ENCODE results near the gene HAUS3. TPM values are rescaled to one million over a fixed set of nuclear protein-coding genes. Genes with fewer than 3 reads are reported as not detected.

Gene HAUS3
- total RNA-seq, 1 donor from 2014 or later = 9.2 TPM

DNA sequence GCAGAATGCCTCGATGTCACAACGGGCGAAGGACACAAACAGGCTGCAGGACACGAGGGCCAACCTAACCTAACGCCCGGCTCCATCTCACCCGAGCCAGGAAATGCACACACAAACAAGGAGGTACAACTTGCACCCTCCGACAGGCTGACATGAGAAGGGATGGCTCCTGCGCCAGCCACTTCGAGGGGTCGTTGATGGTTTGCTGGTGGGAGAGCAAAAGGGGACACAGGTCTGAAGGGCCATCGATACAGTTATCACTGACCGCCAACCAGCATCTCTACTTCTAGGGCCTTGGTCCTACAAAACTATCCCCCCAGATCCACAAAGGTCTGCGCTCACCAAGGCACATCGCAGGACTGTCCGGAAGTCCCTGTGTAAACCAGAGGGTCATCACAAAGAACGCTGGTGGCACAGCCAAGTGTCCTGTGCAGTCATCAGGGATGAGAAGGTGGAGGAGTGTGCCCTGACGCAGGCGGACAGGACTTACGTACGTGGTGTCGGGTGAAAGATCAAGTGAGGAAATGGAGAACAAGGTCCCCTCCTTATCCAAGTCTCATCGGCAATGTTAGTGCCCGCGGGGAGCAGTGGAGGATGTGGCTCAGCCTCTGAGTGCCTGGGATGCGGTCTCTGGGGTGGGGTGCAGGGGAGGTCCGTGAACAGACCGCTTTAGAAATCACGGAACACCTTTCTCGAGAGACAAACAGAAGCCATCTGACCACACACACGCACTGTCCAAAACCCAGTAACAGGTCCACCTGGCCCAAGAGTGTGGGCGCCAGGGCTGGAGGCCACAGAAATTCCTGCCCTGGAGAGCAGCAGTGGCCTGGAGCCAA lies 13.0 kb upstream of the HAUS3 start:
- no peaks in the 10 kb centered on the region for H3K27me3 ChIP-seq (ENCODE audit: control insufficient read depth, insufficient read depth, low read length)
- no peak for DNase-seq (ENCODE audit: low read depth)
- TF ChIP-seq CTCF (IDR thresholded peaks at IDR 0.05; ENCODE audit: insufficient read depth, low read length, severe bottlenecking) = no peak
- peaks cover 32% of the 10 kb centered on the region for H3K36me3 ChIP-seq (ENCODE audit: control insufficient read depth, insufficient read depth, low read length)
- no peak for FAIRE-seq
- H3K4me3 ChIP-seq (ENCODE audit: low read depth, low read length) = no peak overlapping the region

DNA sequence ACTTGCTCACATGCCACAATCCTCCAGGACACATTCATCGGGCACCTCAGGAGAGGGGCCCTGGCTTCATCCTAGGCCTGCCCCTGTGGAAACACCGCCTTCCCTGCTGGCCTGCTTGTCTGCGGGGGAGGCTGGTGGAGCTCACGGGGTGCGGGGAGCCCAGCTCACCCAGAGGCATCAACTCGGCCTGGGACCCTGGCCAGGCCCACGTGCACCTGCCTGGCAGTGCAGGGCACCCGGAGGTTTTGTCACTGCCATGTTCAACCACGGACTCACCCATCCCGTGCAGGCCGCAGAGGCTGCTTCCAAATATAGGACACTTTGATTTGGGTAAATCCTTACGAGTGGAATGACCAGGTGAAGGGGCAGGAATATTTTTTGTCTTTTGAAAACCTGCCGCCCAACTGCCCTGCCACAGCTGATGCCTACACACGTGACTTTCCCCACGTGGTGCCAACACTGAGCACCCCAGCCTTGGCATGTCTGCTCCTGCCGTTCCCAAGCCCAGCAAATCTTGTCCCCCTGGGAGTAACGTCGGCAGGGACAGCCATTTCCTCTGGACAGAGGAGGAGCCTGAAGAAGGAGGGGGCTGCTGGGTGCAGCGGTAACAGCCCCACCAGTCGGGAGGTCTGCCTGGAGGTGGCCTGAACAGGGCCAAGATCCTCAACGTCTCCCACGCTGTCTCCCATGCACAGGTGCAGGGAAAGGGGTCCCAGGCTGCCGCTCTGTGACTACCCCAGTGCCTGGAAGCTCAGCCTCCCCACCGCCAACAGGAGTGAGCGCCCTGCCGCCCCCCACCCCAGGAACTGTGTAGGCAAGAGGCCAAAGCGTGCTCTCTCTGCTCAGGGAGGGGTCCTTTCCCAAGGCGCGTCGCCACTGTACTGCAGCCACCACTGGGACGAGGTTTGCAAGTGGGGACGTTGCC lies 11.5 kb upstream of the HAUS3 start:
- no peak for FAIRE-seq
- H3K36me3 ChIP-seq (ENCODE audit: control insufficient read depth, insufficient read depth, low read length) = peaks cover 29% of the 10 kb centered on the region
- TF ChIP-seq CTCF (IDR thresholded peaks at IDR 0.05; ENCODE audit: insufficient read depth, low read length, severe bottlenecking) = no peak
- H3K27me3 ChIP-seq (ENCODE audit: control insufficient read depth, insufficient read depth, low read length) = no peaks in the 10 kb centered on the region
- DNase-seq (ENCODE audit: low read depth) = no peak
- no peak overlapping the region for H3K4me3 ChIP-seq (ENCODE audit: low read depth, low read length)

DNA sequence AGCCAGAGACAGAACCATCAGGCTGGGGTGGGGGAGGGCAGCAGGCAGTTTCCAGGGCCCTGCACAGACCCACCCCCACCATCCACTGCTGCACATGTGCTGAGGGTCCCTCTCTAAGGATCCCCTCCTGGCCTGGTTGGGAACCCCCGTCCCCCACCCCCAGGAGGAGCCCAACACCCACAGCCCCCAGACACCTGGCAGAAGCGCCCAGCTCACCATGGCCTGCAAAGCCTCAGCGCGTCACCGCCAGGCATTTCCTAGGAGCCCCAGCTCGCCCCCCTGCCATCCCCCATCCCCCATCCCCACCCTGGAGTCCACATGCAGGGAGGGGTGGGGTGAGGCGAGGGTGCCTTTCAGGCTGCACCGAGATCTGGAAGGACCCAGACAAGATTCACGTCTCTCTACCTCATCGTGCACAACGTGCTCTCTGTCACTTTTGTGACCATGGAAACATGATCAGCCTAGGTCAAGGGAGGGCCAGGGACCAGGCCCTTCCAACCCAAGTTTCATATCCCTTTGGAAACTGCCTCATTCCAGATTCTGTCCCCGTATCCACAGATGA lies 10.7 kb upstream of the HAUS3 start:
- DNase-seq (ENCODE audit: low read depth) (no peak), FAIRE-seq (no peak)
- Histone ChIP-seq H3K4me3 (ENCODE audit: low read depth, low read length) (no peak overlapping the region), H3K36me3 (ENCODE audit: control insufficient read depth, insufficient read depth, low read length) (peaks cover 22% of the 10 kb centered on the region), H3K27me3 (ENCODE audit: control insufficient read depth, insufficient read depth, low read length) (no peaks in the 10 kb centered on the region)
- no peak for TF ChIP-seq CTCF (IDR thresholded peaks at IDR 0.05; ENCODE audit: insufficient read depth, low read length, severe bottlenecking)

- H3K36me3 ChIP-seq (ENCODE audit: control insufficient read depth, insufficient read depth, low read length) = peaks cover 22% of the 10 kb centered on the region
- no peak overlapping the region for H3K4me3 ChIP-seq (ENCODE audit: low read depth, low read length)
- H3K27me3 ChIP-seq (ENCODE audit: control insufficient read depth, insufficient read depth, low read length) = no peaks in the 10 kb centered on the region
- no peak for DNase-seq (ENCODE audit: low read depth)
- FAIRE-seq = no peak
- no peak for TF ChIP-seq CTCF (IDR thresholded peaks at IDR 0.05; ENCODE audit: insufficient read depth, low read length, severe bottlenecking)
Measured at GRCh38 chr4:2251795-2252529, 10.0 kb upstream of the HAUS3 start.

DNA sequence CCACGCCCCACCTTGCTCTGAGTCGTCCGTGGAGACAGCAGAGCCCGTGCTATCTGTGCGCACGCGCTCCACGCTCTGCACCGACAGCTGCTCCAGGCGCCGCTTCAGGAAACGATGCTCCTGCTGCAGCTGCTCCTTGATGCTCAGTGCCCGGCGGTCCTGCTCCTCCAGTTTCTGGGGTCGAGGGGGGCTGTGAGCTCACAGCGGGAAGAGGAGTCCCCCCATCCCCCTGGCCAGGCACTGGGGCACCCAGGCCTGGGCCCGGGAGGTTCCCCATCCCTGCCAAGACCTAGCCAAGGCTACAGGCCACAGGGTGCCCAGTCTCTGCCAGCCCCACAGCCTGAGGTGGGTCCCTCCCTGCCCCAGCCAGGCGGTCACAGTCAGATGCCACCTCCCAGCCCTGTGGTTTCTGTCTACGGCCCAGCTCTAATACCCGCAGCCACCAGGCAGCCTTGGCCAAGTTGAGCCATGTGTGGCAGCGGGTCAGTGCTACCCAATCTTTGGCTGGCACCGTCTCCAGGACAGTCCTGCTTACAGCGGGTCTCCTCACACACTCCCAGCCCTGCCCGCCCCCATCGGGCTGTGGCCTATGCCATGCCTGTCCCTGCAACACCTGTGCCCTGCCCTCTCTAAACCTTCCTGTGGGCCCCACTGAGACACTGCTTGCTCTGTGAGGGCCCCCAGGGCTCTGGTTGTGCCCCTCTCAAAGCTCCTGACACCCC lies 9.3 kb upstream of the HAUS3 start:
- no peak overlapping the region for H3K4me3 ChIP-seq (ENCODE audit: low read depth, low read length)

More for the DNA sequence above, 9.3 kb upstream of the HAUS3 start:
- Histone ChIP-seq H3K36me3 (ENCODE audit: control insufficient read depth, insufficient read depth, low read length) (peaks cover 22% of the 10 kb centered on the region), H3K27me3 (ENCODE audit: control insufficient read depth, insufficient read depth, low read length) (no peaks in the 10 kb centered on the region)
- TF ChIP-seq CTCF (IDR thresholded peaks at IDR 0.05; ENCODE audit: insufficient read depth, low read length, severe bottlenecking) = no peak
- FAIRE-seq (no peak), DNase-seq (ENCODE audit: low read depth) (no peak)

All from bronchial epithelial cell (primary cell).